Activated effector memory CD4-positive, alpha-beta T cell treated with anti-CD3 and anti-CD28 coated beads, Interleukin-2, amount 50 U/mL, for 16 hours (primary cell): Measurements from ENCODE around the gene RPTOR.
"Not testable (repeated sequence)": the region's sequence is repeated elsewhere in the genome, so short reads cannot be mapped to it uniquely, and the experiment has no call there.

ENCODE experiments used
- DNase-seq: peaks from one replicate; pipeline ENCODE4 v3.0.0-alpha.2; 2020

Gene RPTOR

GRCh38 chr17:80558046-80558445 is 13.4 kb downstream of the RPTOR start:
- DNase-seq, result no peak

- DNase-seq, result no peak
Observed at GRCh38 chr17:80559825-80560251, 15.2 kb downstream of the RPTOR start.

- no peak for DNase-seq
Observed at GRCh38 chr17:80561541-80562114, 17.0 kb downstream of the RPTOR start.

GRCh38 chr17:80564545-80564944 is 19.9 kb downstream of the RPTOR start:
- DNase-seq, result no peak

GRCh38 chr17:80565343-80566053 is 20.9 kb downstream of the RPTOR start:
- no peak for DNase-seq

- no peak for DNase-seq
Observed at GRCh38 chr17:80566054-80566400, 21.4 kb downstream of the RPTOR start.

- no peak for DNase-seq
Observed at GRCh38 chr17:80568246-80568645, 23.6 kb downstream of the RPTOR start.

- DNase-seq, result no peak
Observed at GRCh38 chr17:80569924-80570323, 25.3 kb downstream of the RPTOR start.

GRCh38 chr17:80573701-80574100 is 29.1 kb downstream of the RPTOR start:
- no peak for DNase-seq

GRCh38 chr17:80574496-80574895 is 29.9 kb downstream of the RPTOR start:
- no peak for DNase-seq

- peak; percentile 97 for DNase-seq
Observed at GRCh38 chr17:80575057-80575875, 30.6 kb downstream of the RPTOR start.

GRCh38 chr17:80577876-80578570 is 33.4 kb downstream of the RPTOR start:
- no peak for DNase-seq

- not testable (repeated sequence) for DNase-seq
Observed at GRCh38 chr17:80578668-80579388, 34.2 kb downstream of the RPTOR start.

- DNase-seq, result no peak
Observed at GRCh38 chr17:80582165-80582564, 37.5 kb downstream of the RPTOR start.

GRCh38 chr17:80584176-80584905 is 39.7 kb downstream of the RPTOR start:
- DNase-seq, result no peak

- DNase-seq, result no peak
Observed at GRCh38 chr17:80585890-80586845, 41.5 kb downstream of the RPTOR start.

GRCh38 chr17:80586846-80587228 is 42.2 kb downstream of the RPTOR start:
- DNase-seq, result no peak

GRCh38 chr17:80588702-80589383 is 44.2 kb downstream of the RPTOR start:
- no peak for DNase-seq

- DNase-seq, result no peak
Observed at GRCh38 chr17:80591788-80592187, 47.1 kb downstream of the RPTOR start.

- no peak for DNase-seq
Observed at GRCh38 chr17:80592243-80592642, 47.6 kb downstream of the RPTOR start.
